ENCODE measurements around the gene C2orf76. TPM values are rescaled to one million over a fixed set of nuclear protein-coding genes. Genes with fewer than 3 reads are reported as not detected.

C2orf76 gene
- total RNA-seq, 6 experiments from 2014 or later = 6.6 to 10.5 (median 8.9) TPM

- no peak overlapping the region for H3K27ac Mint-ChIP-seq
- H3K27me3 Mint-ChIP-seq (ENCODE audit: insufficient read depth) = no peaks in the 10 kb centered on the region
- no peak overlapping the region for H3K4me3 Mint-ChIP-seq
- no peak for TF ChIP-seq CTCF (IDR thresholded peaks at IDR 0.05)
- no peaks in the 10 kb centered on the region for H3K36me3 Mint-ChIP-seq (ENCODE audit: low read depth)
- no peak for DNase-seq
- H3K9me3 Mint-ChIP-seq = no peaks in the 10 kb centered on the region
- H3K4me1 Mint-ChIP-seq (ENCODE audit: low read depth) = no peaks in the 10 kb centered on the region
Observed at GRCh38 chr2:119352357-119352756, 14.3 kb downstream of the C2orf76 start.

GRCh38 chr2:119350311-119350998, 16.2 kb downstream of the C2orf76 start:
- Mint-ChIP-seq H3K9me3 (no peaks in the 10 kb centered on the region), H3K27ac (no peak overlapping the region)

GRCh38 chr2:119349289-119349688, 17.3 kb downstream of the C2orf76 start:
- Mint-ChIP-seq H3K9me3 (no peaks in the 10 kb centered on the region), H3K36me3 (ENCODE audit: low read depth) (no peaks in the 10 kb centered on the region), H3K4me1 (ENCODE audit: low read depth) (no peaks in the 10 kb centered on the region), H3K4me3 (no peak overlapping the region), H3K27me3 (ENCODE audit: insufficient read depth) (no peaks in the 10 kb centered on the region), H3K27ac (no peak overlapping the region)
- TF ChIP-seq CTCF (IDR thresholded peaks at IDR 0.05) = no peak
- DNase-seq = no peak

More at GRCh38 chr2:119350311-119350998, 16.2 kb downstream of the C2orf76 start:
- DNase-seq = no peak
- no peak for TF ChIP-seq CTCF (IDR thresholded peaks at IDR 0.05)
- Mint-ChIP-seq H3K4me1 (ENCODE audit: low read depth) (no peaks in the 10 kb centered on the region), H3K27me3 (ENCODE audit: insufficient read depth) (no peaks in the 10 kb centered on the region), H3K4me3 (no peak overlapping the region), H3K36me3 (ENCODE audit: low read depth) (no peaks in the 10 kb centered on the region)

GRCh38 chr2:119341684-119342083, 24.9 kb downstream of the C2orf76 start:
- no peak for DNase-seq
- no peaks in the 10 kb centered on the region for H3K36me3 Mint-ChIP-seq (ENCODE audit: low read depth)
- H3K27me3 Mint-ChIP-seq (ENCODE audit: insufficient read depth) = no peaks in the 10 kb centered on the region
- no peaks in the 10 kb centered on the region for H3K9me3 Mint-ChIP-seq
- no peaks in the 10 kb centered on the region for H3K4me1 Mint-ChIP-seq (ENCODE audit: low read depth)
- TF ChIP-seq CTCF (IDR thresholded peaks at IDR 0.05) = no peak
- H3K27ac Mint-ChIP-seq = no peak overlapping the region
- no peak overlapping the region for H3K4me3 Mint-ChIP-seq

GRCh38 chr2:119339562-119339923, 27.1 kb downstream of the C2orf76 start:
- H3K4me1 Mint-ChIP-seq (ENCODE audit: low read depth) = no peaks in the 10 kb centered on the region
- no peaks in the 10 kb centered on the region for H3K36me3 Mint-ChIP-seq (ENCODE audit: low read depth)
- no peak for TF ChIP-seq CTCF (IDR thresholded peaks at IDR 0.05)
- H3K27ac Mint-ChIP-seq = no peak overlapping the region
- no peaks in the 10 kb centered on the region for H3K27me3 Mint-ChIP-seq (ENCODE audit: insufficient read depth)
- DNase-seq = no peak
- H3K4me3 Mint-ChIP-seq = no peak overlapping the region
- H3K9me3 Mint-ChIP-seq = no peaks in the 10 kb centered on the region
